GM06990 (cell line): ENCODE measurements around the gene NTN1.
"Not testable (repeated sequence)": the region's sequence is repeated elsewhere in the genome, so short reads cannot be mapped to it uniquely, and the experiment has no call there.

Experiments used
- DNase-seq: peaks from one replicate; pipeline ENCODE4 v3.0.0-alpha.2; 2011; ENCODE audit not compliant: insufficient read length; ENCODE audit errors: extremely low read depth
- H3K27me3 ChIP-seq: replicated peaks from 2 replicates; pipeline ENCODE4 v1.6.0; 2011; ENCODE audit warnings: low read length; ENCODE audit not compliant: control insufficient read depth, insufficient read depth
- H3K36me3 ChIP-seq: 2 replicates; pipeline ENCODE4 v1.5.1; 2011; ENCODE audit warnings: low read length; ENCODE audit not compliant: control insufficient read depth, insufficient read depth
- H3K4me3 ChIP-seq: replicated peaks from 2 replicates; pipeline ENCODE4 v1.5.1; 2011; ENCODE audit warnings: low read depth, mild to moderate bottlenecking, control low read depth, low read length
- CTCF ChIP-seq: IDR thresholded peaks from 2 replicates; pipeline ENCODE4 v1.5.1; 2011; ENCODE audit warnings: low read length, control low read depth, mild to moderate bottlenecking, inconsistent platforms; ENCODE audit not compliant: insufficient read depth, poor library complexity, severe bottlenecking

Gene NTN1

GRCh38 chr17:9021158-9021991 is at the start of gene NTN1:
TSS of gene NTN1 (plus strand) at chr17:9021510. CDS start at chr17:9022374, 864 bp downstream.
- Histone ChIP-seq H3K36me3 (no peaks in the 10 kb centered on the region), H3K4me3 (peak within 1 kb of the TSS; percentile 69), H3K27me3 (no peaks in the 10 kb centered on the region; the same call in none of the 2 replicates)
- TF ChIP-seq CTCF: no peak
- DNase-seq: peak; percentile 55

GRCh38 chr17:8975091-8975725 is 46.1 kb upstream of the NTN1 start:
- H3K36me3 ChIP-seq: no peaks in the 10 kb centered on the region
- DNase-seq: no peak
- H3K27me3 ChIP-seq: no peaks in the 10 kb centered on the region
- TF ChIP-seq CTCF: peak; percentile 22
- no peak overlapping the region for H3K4me3 ChIP-seq

GRCh38 chr17:8976638-8977037 is 44.7 kb upstream of the NTN1 start:
- TF ChIP-seq CTCF: no peak
- Histone ChIP-seq H3K4me3 (no peak overlapping the region), H3K36me3 (no peaks in the 10 kb centered on the region), H3K27me3 (no peaks in the 10 kb centered on the region)
- DNase-seq: peak; percentile 59

- peak; percentile 45 for DNase-seq
- Histone ChIP-seq H3K36me3 (no peaks in the 10 kb centered on the region), H3K4me3 (no peak overlapping the region), H3K27me3 (no peaks in the 10 kb centered on the region)
- no peak for TF ChIP-seq CTCF
These were observed 41.6 kb upstream of the NTN1 start for GRCh38 chr17:8979715-8980114.

- no peaks in the 10 kb centered on the region for H3K36me3 ChIP-seq
- no peak for DNase-seq
- no peak overlapping the region for H3K4me3 ChIP-seq
- no peak for TF ChIP-seq CTCF
- H3K27me3 ChIP-seq: no peaks in the 10 kb centered on the region
These were observed 39.9 kb upstream of the NTN1 start for GRCh38 chr17:8981443-8981842.

GRCh38 chr17:8984225-8984624 is 37.1 kb upstream of the NTN1 start:
- not testable (repeated sequence) for H3K4me3 ChIP-seq, DNase-seq, H3K27me3 ChIP-seq, H3K36me3 ChIP-seq
